ENCODE results near the gene DAD1. TPM values are rescaled to one million over a fixed set of nuclear protein-coding genes. Genes with fewer than 3 reads are reported as not detected.
"Not testable (repeated sequence)": the region's sequence is repeated elsewhere in the genome, so short reads cannot be mapped to it uniquely, and the experiment has no call there.

DAD1 gene
- total RNA-seq, 1 donor from 2014 or later = 155 TPM

DNA sequence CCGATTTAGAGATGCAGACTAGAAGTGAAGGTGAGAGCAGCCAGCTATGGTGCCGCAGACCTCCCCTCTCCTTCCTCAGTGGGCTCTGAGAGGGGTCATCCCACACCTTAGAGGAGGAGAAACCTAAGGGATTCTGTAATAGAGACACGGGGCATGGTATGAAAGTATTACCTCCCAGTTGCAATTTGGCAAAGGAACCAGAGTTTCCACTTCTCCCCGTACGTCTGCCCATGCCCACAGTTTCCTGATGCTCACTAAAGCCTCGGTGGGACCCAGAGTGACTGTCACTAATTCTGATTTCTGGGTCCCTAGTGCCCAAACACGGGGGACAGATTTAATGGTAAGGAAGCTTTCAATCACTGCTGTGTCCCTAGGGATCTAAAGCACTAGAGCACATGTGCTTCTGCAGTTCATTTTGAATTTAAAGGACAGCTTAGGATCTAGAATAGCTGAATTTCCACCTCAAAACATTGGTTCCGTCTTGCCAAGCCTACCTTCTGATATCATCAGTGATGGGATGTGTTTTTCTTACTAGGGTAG, 44.1 kb downstream of the DAD1 start:
- H3K9me3 Mint-ChIP-seq = no peaks in the 10 kb centered on the region
- H3K36me3 Mint-ChIP-seq (ENCODE audit: low read depth) = no peaks in the 10 kb centered on the region
- H3K4me3 Mint-ChIP-seq = no peak overlapping the region
- no peak overlapping the region for H3K27ac Mint-ChIP-seq (ENCODE audit: unreplicated experiment)
- no peak for DNase-seq (ENCODE audit: low read depth, low spot score)
- peaks cover 3% of the 10 kb centered on the region for H3K27me3 Mint-ChIP-seq (ENCODE audit: low read depth)
- H3K4me1 Mint-ChIP-seq = peaks cover 13% of the 10 kb centered on the region
- TF ChIP-seq, protein P1, sequence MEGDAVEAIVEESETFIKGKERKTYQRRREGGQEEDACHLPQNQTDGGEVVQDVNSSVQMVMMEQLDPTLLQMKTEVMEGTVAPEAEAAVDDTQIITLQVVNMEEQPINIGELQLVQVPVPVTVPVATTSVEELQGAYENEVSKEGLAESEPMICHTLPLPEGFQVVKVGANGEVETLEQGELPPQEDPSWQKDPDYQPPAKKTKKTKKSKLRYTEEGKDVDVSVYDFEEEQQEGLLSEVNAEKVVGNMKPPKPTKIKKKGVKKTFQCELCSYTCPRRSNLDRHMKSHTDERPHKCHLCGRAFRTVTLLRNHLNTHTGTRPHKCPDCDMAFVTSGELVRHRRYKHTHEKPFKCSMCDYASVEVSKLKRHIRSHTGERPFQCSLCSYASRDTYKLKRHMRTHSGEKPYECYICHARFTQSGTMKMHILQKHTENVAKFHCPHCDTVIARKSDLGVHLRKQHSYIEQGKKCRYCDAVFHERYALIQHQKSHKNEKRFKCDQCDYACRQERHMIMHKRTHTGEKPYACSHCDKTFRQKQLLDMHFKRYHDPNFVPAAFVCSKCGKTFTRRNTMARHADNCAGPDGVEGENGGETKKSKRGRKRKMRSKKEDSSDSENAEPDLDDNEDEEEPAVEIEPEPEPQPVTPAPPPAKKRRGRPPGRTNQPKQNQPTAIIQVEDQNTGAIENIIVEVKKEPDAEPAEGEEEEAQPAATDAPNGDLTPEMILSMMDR (conservative IDR thresholded peaks at IDR 0.05) = no peak

DNA sequence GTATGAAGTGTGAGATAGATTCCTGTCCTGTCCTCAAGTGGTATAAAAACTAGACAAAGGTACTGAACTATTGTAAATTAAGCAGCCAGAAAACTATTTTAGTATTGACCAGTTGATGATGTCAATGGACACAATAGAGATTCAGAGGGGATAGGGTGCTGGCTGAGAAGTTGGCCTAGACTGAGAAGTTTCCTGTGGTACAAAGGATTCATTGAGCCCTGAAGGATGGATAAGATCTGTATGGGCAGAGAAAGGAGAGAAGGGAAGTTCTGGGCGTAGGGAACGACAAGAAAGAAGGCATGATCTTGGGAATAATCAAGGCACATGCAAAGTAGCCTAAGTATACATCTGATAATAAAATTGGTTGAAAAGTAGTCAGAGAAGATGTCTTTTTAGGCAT, 44.6 kb downstream of the DAD1 start:
- Mint-ChIP-seq H3K27ac (ENCODE audit: unreplicated experiment) (no peak overlapping the region), H3K4me1 (peaks cover 11% of the 10 kb centered on the region), H3K9me3 (no peaks in the 10 kb centered on the region), H3K27me3 (ENCODE audit: low read depth) (peaks cover 3% of the 10 kb centered on the region), H3K36me3 (ENCODE audit: low read depth) (no peaks in the 10 kb centered on the region), H3K4me3 (no peak overlapping the region)
- TF ChIP-seq, protein P1 (conservative IDR thresholded peaks at IDR 0.05) = no peak
- DNase-seq (ENCODE audit: low read depth, low spot score) = no peak

DNA sequence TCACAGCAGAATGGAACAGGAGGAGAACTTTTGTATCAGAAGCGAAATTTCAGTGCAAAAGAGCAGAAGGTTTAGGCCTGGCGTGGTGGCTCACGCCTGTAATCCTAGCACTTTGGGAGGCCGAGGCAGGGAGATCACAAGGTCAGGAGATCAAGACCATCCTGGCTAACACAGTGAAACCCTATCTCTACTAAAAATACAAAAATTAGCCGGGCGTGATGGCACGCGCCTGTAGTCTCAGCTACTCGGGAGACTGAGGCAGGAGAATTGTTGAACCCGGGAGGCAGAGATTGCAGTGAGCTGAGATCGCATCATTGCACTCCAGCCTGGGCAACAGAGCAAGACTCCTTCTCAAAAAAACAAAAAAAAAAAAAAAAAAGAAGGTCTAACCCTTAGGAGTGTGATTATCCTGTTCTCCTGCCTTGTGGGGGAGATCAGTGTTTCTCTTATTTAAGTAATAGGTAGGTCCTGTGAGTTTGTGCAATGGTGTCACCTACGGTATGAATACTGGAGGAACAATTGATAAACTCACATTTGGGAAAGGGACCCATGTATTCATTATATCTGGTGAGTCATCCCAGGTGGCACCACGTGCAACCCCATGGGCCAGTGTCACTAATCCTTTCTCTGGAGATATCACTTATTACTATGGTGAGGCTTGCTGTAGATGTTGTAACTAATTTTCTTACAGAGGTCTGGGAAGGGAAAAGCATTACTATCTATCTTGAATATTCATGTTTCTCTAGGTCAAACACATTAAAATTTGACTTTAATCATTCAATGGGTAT, 45.3 kb downstream of the DAD1 start:
- H3K36me3 Mint-ChIP-seq (ENCODE audit: low read depth); H3K9me3 Mint-ChIP-seq; H3K27me3 Mint-ChIP-seq (ENCODE audit: low read depth); H3K27ac Mint-ChIP-seq (ENCODE audit: unreplicated experiment); H3K4me3 Mint-ChIP-seq; DNase-seq (ENCODE audit: low read depth, low spot score): not testable (repeated sequence)
- peaks cover 11% of the 10 kb centered on the region for H3K4me1 Mint-ChIP-seq

DNA sequence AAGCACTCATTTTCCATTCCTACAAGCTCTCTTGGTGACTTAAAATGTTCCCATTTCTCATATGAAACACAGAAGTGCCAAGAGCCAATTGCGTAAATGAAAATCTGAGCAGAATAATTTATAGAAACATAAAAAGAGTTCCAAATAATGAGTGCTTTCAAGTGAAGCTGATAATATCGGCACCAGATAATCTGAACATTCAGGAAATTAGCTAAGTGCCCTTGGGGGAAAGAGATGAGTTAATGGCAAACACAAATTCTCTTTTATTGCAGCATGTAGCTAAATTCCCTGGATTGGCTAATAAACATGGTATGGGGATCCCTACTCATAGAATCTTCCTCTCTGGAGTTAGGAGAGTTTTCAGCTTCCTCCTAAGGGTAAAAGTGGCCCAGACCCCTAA, 46.7 kb downstream of the DAD1 start:
- Mint-ChIP-seq H3K4me1 (peaks cover 11% of the 10 kb centered on the region), H3K9me3 (no peaks in the 10 kb centered on the region), H3K36me3 (ENCODE audit: low read depth) (no peaks in the 10 kb centered on the region), H3K27me3 (ENCODE audit: low read depth) (peaks cover 3% of the 10 kb centered on the region), H3K27ac (ENCODE audit: unreplicated experiment) (no peak overlapping the region), H3K4me3 (no peak overlapping the region)
- TF ChIP-seq, protein P1 (conservative IDR thresholded peaks at IDR 0.05) = no peak
- no peak for DNase-seq (ENCODE audit: low read depth, low spot score)

DNA sequence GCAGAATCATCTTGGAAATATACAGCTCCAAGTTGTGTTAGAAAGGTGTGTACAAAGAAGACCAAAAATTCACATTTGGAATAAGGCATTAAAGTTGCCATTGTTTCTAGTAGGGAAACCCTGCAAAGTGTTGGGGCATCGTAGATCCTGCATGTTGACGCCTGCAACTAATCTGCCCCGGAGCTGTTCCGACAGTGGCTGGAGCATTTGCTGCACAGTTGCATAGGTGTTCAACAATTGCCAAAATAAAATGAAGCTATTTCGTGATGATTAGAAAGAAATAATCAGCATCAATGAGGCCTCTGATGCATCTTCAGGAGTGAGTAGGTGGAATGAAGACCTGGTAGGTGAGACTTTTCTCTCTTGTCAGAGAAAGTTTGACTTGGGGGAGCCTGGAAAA, 47.3 kb downstream of the DAD1 start:
- no peak overlapping the region for H3K27ac Mint-ChIP-seq (ENCODE audit: unreplicated experiment)

More for the DNA sequence above, 47.3 kb downstream of the DAD1 start:
- TF ChIP-seq, protein P1 (conservative IDR thresholded peaks at IDR 0.05) = no peak
- H3K27me3 Mint-ChIP-seq (ENCODE audit: low read depth) = peaks cover 3% of the 10 kb centered on the region
- no peak overlapping the region for H3K4me3 Mint-ChIP-seq
- no peaks in the 10 kb centered on the region for H3K36me3 Mint-ChIP-seq (ENCODE audit: low read depth)
- H3K9me3 Mint-ChIP-seq = no peaks in the 10 kb centered on the region
- no peak for DNase-seq (ENCODE audit: low read depth, low spot score)
- H3K4me1 Mint-ChIP-seq = peaks cover 11% of the 10 kb centered on the region
